OCI-LY7 (cell line): ENCODE results near the gene TMEM255B. TPM values are rescaled to one million over a fixed set of nuclear protein-coding genes. Genes with fewer than 3 reads are reported as not detected.

ENCODE experiments used
- BruUV-seq: library from RNA; stranded (reverse); fragments of 400-500 nt; replicated peaks from 2 replicates; lab custom pipeline; 2021; lab: Mats Ljungman, UMichigan
- CTCF ChIA-PET: fragments of 300-600 bp; sonication (Branson Sonifier 250); formaldehyde crosslinking; loops from one replicate; lab custom pipeline; 2022; ENCODE audit warnings: antibody characterized with exemption; ENCODE audit not compliant: unreplicated experiment; lab: Charles Lee
- POLR2A ChIA-PET: fragments of 300-600 bp; sonication (Branson Sonifier 250); formaldehyde crosslinking; loops from one replicate; lab custom pipeline; 2022; ENCODE audit warnings: antibody characterized with exemption; lab: Charles Lee
- DNase-seq: peaks from one replicate; pipeline ENCODE4 v3.0.0-alpha.2; 2015; ENCODE audit warnings: low spot score
- H2AFZ ChIP-seq: fragments of 200-600 bp; sonication (generic), shearing (Covaris generic); 2 replicates; pipeline ENCODE4 v1.6.1; 2014; ENCODE audit warnings: mild to moderate bottlenecking, antibody characterized with exemption, low read length, moderate library complexity
- H3K27ac ChIP-seq: fragments of 200-600 bp; sonication (generic); 2 replicates; pipeline ENCODE4 v1.5.1; 2014; ENCODE audit warnings: mixed run types, low read depth, mild to moderate bottlenecking, moderate library complexity, low read length, inconsistent platforms; ENCODE audit not compliant: poor library complexity, severe bottlenecking
- H3K36me3 ChIP-seq: fragments of 200-600 bp; sonication (generic); 2 replicates; pipeline ENCODE4 v1.6.1; 2014; ENCODE audit warnings: mild to moderate bottlenecking, antibody characterized with exemption, low read length, moderate library complexity, mixed read lengths; ENCODE audit not compliant: insufficient read depth
- H3K4me1 ChIP-seq: fragments of 200-600 bp; sonication (generic); 2 replicates; pipeline ENCODE4 v1.5.1; 2014; ENCODE audit warnings: mild to moderate bottlenecking, low read length; ENCODE audit not compliant: insufficient read depth, poor library complexity, severe bottlenecking
- H3K4me2 ChIP-seq: fragments of 200-600 bp; sonication (generic); 2 replicates; pipeline ENCODE4 v1.6.1; 2014; ENCODE audit warnings: mild to moderate bottlenecking, low read length
- H3K4me3 ChIP-seq: fragments of 200-600 bp; sonication (generic); 2 replicates; pipeline ENCODE4 v1.5.1; 2014; ENCODE audit warnings: mild to moderate bottlenecking, low read depth, low read length; ENCODE audit not compliant: poor library complexity, severe bottlenecking
- H3K79me2 ChIP-seq: fragments of 200-600 bp; sonication (generic); 2 replicates; pipeline ENCODE4 v1.6.1; 2016; ENCODE audit warnings: low read depth, mild to moderate bottlenecking, low read length, moderate library complexity, mixed read lengths; ENCODE audit not compliant: insufficient read depth
- H3K9me2 ChIP-seq: fragments of 200-600 bp; sonication (generic); 2 replicates; pipeline ENCODE4 v1.6.1; 2016; ENCODE audit warnings: mild to moderate bottlenecking, low read length, mixed read lengths; ENCODE audit not compliant: insufficient read depth
- H3K9me3 ChIP-seq: fragments of 200-600 bp; sonication (generic); 2 replicates; pipeline ENCODE4 v1.6.1; 2014; ENCODE audit warnings: mild to moderate bottlenecking, mixed run types, low read length, mixed read lengths
- H4K20me1 ChIP-seq: fragments of 200-600 bp; sonication (generic); 2 replicates; pipeline ENCODE4 v1.6.1; 2014; ENCODE audit warnings: mild to moderate bottlenecking, antibody characterized with exemption, low read length, moderate library complexity, mixed read lengths; ENCODE audit not compliant: insufficient read depth
- EZH2phosphoT487 ChIP-seq: fragments of 200-600 bp; sonication (generic); IDR thresholded peaks from 2 replicates; pipeline ENCODE4 v1.6.1; 2018; ENCODE audit warnings: low read depth, borderline replicate concordance, mild to moderate bottlenecking, mixed run types, antibody characterized with exemption, low read length, moderate library complexity, mixed read lengths
- intact Hi-C: fragments of 100-400 bp; cut with micrococcal nuclease; formaldehyde crosslinking; loops from one replicate; pipeline ENCODE4 v1.10.0; 2022; ENCODE audit not compliant: unreplicated experiment
- total RNA-seq, 2 experiments: library from RNA; depleted of rRNA in 1 of 2; stranded (reverse); fragments of >200 nt in 1 of 2; shearing (Covaris generic) in 1 of 2; gene quantifications; 2 replicates each; pipeline ENCODE4 v1.2.3, GENCODE V29; 2014 to 2022
- TF ChIP-seq, protein P1 (sequence below): fragments of 200-600 bp; sonication (generic); conservative IDR thresholded peaks from 2 replicates; pipeline ENCODE4 v1.5.1; 2014; ENCODE audit warnings: mild to moderate bottlenecking, antibody characterized with exemption, low read length, moderate library complexity, mixed read lengths

The TMEM255B gene
- total RNA-seq, 2 experiments from 2014 or later, result 2.6 to 6.8 TPM

DNA sequence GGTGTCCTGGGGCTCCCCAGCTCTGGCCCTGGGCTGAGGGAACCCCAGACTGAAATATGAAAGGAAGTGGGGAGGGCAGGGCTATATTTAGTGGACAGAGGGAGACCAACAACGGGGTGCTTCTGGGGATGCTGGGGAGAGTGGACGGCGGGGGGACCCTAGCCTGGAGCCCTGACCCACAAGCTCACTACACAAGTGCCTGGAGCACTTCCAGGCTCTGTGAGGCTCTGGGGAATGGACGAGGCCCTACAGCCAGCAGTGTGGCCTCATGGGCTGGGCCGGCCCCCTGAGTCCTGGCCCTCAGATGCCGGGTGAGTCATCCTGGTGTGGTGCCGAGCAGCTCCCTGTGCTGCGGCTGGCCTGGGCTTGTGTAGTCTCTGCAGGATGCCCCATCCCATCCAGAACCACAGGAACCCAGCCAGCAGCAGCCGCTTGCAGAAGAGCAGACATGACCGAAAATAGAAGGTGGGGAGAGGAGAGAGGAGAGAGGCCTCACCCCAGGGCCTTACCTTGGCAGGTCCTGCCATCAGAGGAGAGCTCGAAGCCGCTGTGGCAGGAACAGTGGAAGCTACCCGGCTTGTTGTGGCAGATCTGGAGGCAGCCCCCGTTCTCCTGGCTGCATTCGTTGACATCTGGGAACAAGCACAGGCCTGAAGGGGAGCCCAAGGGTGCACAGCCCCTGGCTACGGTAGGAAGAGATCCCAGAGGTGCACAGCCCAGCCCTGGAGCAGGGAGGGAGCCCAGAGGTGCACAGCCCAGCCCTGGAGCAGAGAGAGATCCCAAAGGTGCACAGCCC is 78.7 kb downstream of the TMEM255B start:
- intact Hi-C loops, result no loop called here
- ChIA-PET POLR2A (no interaction called here), CTCF (no interaction called here)
- no peak overlapping the region for H3K4me2 ChIP-seq
- no peaks in the 10 kb centered on the region for H3K9me3 ChIP-seq
- TF ChIP-seq, protein P1, sequence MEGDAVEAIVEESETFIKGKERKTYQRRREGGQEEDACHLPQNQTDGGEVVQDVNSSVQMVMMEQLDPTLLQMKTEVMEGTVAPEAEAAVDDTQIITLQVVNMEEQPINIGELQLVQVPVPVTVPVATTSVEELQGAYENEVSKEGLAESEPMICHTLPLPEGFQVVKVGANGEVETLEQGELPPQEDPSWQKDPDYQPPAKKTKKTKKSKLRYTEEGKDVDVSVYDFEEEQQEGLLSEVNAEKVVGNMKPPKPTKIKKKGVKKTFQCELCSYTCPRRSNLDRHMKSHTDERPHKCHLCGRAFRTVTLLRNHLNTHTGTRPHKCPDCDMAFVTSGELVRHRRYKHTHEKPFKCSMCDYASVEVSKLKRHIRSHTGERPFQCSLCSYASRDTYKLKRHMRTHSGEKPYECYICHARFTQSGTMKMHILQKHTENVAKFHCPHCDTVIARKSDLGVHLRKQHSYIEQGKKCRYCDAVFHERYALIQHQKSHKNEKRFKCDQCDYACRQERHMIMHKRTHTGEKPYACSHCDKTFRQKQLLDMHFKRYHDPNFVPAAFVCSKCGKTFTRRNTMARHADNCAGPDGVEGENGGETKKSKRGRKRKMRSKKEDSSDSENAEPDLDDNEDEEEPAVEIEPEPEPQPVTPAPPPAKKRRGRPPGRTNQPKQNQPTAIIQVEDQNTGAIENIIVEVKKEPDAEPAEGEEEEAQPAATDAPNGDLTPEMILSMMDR, result no peak
- no peak for TF ChIP-seq EZH2phosphoT487
- BruUV-seq, result no TSS peak
- no peak for DNase-seq
- H3K79me2 ChIP-seq, result no peaks in the 10 kb centered on the region
- H2AFZ ChIP-seq, result no peak overlapping the region
- no peaks in the 10 kb centered on the region for H3K9me2 ChIP-seq
- no peaks in the 10 kb centered on the region for H3K4me1 ChIP-seq
- no peak overlapping the region for H3K27ac ChIP-seq
- no peaks in the 10 kb centered on the region for H4K20me1 ChIP-seq
- H3K4me3 ChIP-seq, result no peak overlapping the region
- peaks cover 7% of the 10 kb centered on the region; the same call in 1 of the 2 replicates for H3K36me3 ChIP-seq

DNA sequence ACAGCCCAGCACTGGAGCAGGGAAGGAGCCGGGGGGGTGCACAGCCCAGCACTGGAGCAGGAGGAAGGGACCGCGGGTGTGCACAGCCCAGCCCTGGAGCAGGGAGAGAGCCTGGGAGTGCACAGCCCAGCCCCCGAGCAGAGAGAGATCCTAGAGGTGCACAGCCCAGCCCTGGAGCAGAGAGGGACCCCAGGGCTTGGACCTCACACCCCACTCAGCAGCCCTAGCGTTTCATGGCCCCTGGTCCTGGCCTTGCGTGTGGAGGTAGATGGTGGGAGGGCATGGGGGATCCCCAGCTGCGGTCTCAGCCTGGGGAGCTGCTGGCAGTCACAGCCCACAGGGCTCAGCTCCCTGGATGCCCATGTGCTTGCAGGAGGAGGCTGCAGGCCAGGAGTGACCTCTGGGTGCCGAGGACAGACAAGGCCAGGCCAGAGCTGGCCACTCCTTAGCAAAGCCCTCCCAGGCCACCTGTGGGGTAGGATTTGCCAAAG is 79.7 kb downstream of the TMEM255B start:
- no peaks in the 10 kb centered on the region for H3K9me2 ChIP-seq
- no peak for DNase-seq
- no peak overlapping the region for H3K4me2 ChIP-seq
- TF ChIP-seq, protein P1, result no peak
- TF ChIP-seq EZH2phosphoT487, result no peak
- no TSS peak for BruUV-seq
- POLR2A ChIA-PET, result no interaction called here
- no peak overlapping the region for H3K27ac ChIP-seq
- no peaks in the 10 kb centered on the region for H3K9me3 ChIP-seq
- H3K4me3 ChIP-seq, result no peak overlapping the region
- H2AFZ ChIP-seq, result no peak overlapping the region
- H3K4me1 ChIP-seq, result no peaks in the 10 kb centered on the region
- no peaks in the 10 kb centered on the region for H3K79me2 ChIP-seq
- intact Hi-C loops, result no loop called here
- H4K20me1 ChIP-seq, result no peaks in the 10 kb centered on the region
- peaks cover 4% of the 10 kb centered on the region; the same call in 1 of the 2 replicates for H3K36me3 ChIP-seq
- CTCF ChIA-PET, result no interaction called here
